CD4-positive, alpha-beta T cell (primary cell): ENCODE data around the gene SRGAP1. TPM values are rescaled to one million over a fixed set of nuclear protein-coding genes. Genes with fewer than 3 reads are reported as not detected.

Source experiments
- ATAC-seq: fragments of 200-7000 bp; cut with Tn5 transposase; one replicate; pipeline ENCODE4 v1.10.0; 2022; ENCODE audit warnings: mild to moderate bottlenecking; ENCODE audit not compliant: poor library complexity
- CTCF ChIA-PET: fragments of 350-600 bp; sonication (Branson Sonifier 250); formaldehyde crosslinking; loops from one replicate; lab custom pipeline; 2021; ENCODE audit warnings: antibody characterized with exemption, inconsistent platforms; lab: Charles Lee
- POLR2A ChIA-PET: fragments of 350-600 bp; sonication (Branson Sonifier 250); formaldehyde crosslinking; loops from one replicate; lab custom pipeline; 2021; ENCODE audit warnings: antibody characterized with exemption, inconsistent platforms; lab: Charles Lee
- DNase-seq, 14 experiments: peaks; one replicate each; pipeline ENCODE4 v3.0.0-alpha.2; 2013 to 2020; ENCODE audit warnings: mixed read lengths in 2 of 14
- H3K27ac ChIP-seq, 2 donors: one replicate each; pipeline versions ENCODE4 v1.5.1 to v1.7.0; 2013; ENCODE audit warnings: low read length in 2 of 2, low read depth in 1 of 2, mild to moderate bottlenecking in 1 of 2
- H3K27me3 ChIP-seq, 2 experiments: 1 replicate in 1 of 2; 2 replicates in 1 of 2; pipeline versions ENCODE4 v1.6.1 to v1.7.0; 2013; ENCODE audit warnings: low read length in 2 of 2, control low read depth in 1 of 2, mild to moderate bottlenecking in 1 of 2, moderate library complexity in 1 of 2; ENCODE audit not compliant: insufficient read depth in 2 of 2, control insufficient read depth in 1 of 2
- H3K36me3 ChIP-seq: one replicate; pipeline ENCODE4 v1.6.1; 2013; ENCODE audit warnings: low read length, control low read depth; ENCODE audit not compliant: insufficient read depth
- H3K4me1 ChIP-seq: one replicate; pipeline ENCODE4 v1.6.1; 2013; ENCODE audit warnings: low read length, control low read depth; ENCODE audit not compliant: insufficient read depth
- H3K4me3 ChIP-seq: one replicate; pipeline ENCODE4 v1.5.1; 2013; ENCODE audit warnings: mild to moderate bottlenecking, low read length, moderate library complexity
- H3K9me3 ChIP-seq, 2 experiments: 1 replicate in 1 of 2; 2 replicates in 1 of 2; pipeline versions ENCODE4 v1.6.1 to v1.7.0; 2013; ENCODE audit warnings: low read length in 2 of 2, mild to moderate bottlenecking in 2 of 2, control low read depth in 1 of 2, moderate library complexity in 1 of 2; ENCODE audit not compliant: control insufficient read depth in 1 of 2, insufficient read depth in 1 of 2
- H3K27ac Mint-ChIP-seq: one replicate; pipeline ENCODE4 v1.8.0; 2020; ENCODE audit warnings: mixed read lengths
- H3K27me3 Mint-ChIP-seq: one replicate; pipeline ENCODE4 v1.8.0; 2021; ENCODE audit warnings: mixed read lengths
- H3K36me3 Mint-ChIP-seq: one replicate; pipeline ENCODE4 v1.8.0; 2021; ENCODE audit warnings: low read depth, mixed read lengths
- H3K4me1 Mint-ChIP-seq: one replicate; pipeline ENCODE4 v1.8.0; 2021; ENCODE audit warnings: low read depth, mixed read lengths
- H3K4me3 Mint-ChIP-seq: one replicate; pipeline ENCODE4 v1.8.0; 2020; ENCODE audit warnings: mild to moderate bottlenecking, mixed read lengths
- H3K9me3 Mint-ChIP-seq: one replicate; pipeline ENCODE4 v1.8.0; 2020; ENCODE audit warnings: mixed read lengths
- CTCF ChIP-seq: fragments of 200-600 bp; IDR thresholded peaks from one replicate; pipeline ENCODE4 v1.8.0; 2022; ENCODE audit warnings: antibody characterized with exemption, mild to moderate bottlenecking
- intact Hi-C, 2 experiments: fragments of 100-400 bp; cut with DNase I in 1 of 2; cut with micrococcal nuclease in 1 of 2; formaldehyde crosslinking; loops; one replicate each; pipeline versions ENCODE4 v1.15.1 to v1.9.0; 2023 to 2025; cut with DNase I, micrococcal nuclease
- total RNA-seq, 174 experiments: library from RNA in 2 of 174; stranded (reverse) in 2 of 174; gene quantifications; one replicate each; pipeline ENCODE4 v1.2.3 and lab custom pipeline; 2021 to 2026

Gene SRGAP1
- total RNA-seq, 2 experiments from 2014 or later = 0.03 TPM; not detected in 1

DNA sequence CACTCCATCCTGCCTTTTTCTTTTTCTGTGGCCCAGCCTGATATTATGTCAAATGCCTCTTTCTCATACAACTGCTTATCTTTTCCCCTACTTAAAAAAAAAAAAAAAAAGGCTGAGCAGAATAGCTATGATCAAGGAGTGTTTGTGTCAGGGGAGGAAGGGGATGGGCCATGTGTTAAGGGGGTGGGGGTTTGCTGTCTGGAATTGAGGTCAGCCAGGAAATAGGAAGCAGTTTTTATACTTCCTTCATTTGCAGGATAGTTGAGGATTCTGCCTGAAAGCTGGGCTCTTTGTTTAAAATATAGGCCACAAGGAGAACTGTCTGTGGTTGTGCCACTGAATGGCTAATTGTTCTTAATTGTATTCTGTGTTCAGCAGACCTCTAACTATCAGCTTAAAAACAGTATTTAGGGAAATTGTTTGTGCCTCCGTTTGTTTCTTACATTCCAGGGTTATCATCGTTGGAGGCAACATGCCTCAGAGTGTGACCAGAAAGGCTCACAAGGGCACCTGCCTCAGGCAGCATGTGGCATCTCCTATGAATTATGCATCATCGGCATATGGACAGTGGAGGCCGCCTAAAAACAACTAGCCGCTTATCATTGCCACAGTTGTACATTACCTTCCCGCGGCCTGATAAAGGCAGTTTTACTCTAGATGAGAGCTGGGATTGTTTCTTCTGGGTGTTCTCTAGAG is 96.0 kb downstream of the SRGAP1 start:
- DNase-seq = no peak
- no peaks in the 10 kb centered on the region for H3K9me3 ChIP-seq
- H3K36me3 Mint-ChIP-seq = no peaks in the 10 kb centered on the region
- H3K4me3 Mint-ChIP-seq = no peak overlapping the region
- no peak for TF ChIP-seq CTCF
- peaks cover 0 to 3% of the 10 kb centered on the region in 2 experiments for H3K27me3 ChIP-seq
- intact Hi-C loops = no loop called here
- no peaks in the 10 kb centered on the region for H3K4me1 ChIP-seq
- no peaks in the 10 kb centered on the region for H3K9me3 Mint-ChIP-seq
- no peak overlapping the region for H3K27ac Mint-ChIP-seq
- no peak overlapping the region for H3K4me3 ChIP-seq
- POLR2A ChIA-PET = no interaction called here
- H3K27ac ChIP-seq = no peak overlapping the region
- CTCF ChIA-PET = no interaction called here
- H3K4me1 Mint-ChIP-seq = no peaks in the 10 kb centered on the region
- H3K27me3 Mint-ChIP-seq = no peaks in the 10 kb centered on the region
- no peaks in the 10 kb centered on the region for H3K36me3 ChIP-seq
- ATAC-seq = no peak

- no peaks in the 10 kb centered on the region for H3K4me1 ChIP-seq
- CTCF ChIA-PET = interaction anchor here (0.6 kb wide), 1 partner anchor 91 kb away, joined by 3 read pairs; no protein-coding TSS in a partner anchor
- no peak for DNase-seq
Observed at GRCh38 chr12:63941166-63941800, 96.8 kb downstream of the SRGAP1 start.

GRCh38 chr12:63941879-63942278 is 97.4 kb downstream of the SRGAP1 start:
- Mint-ChIP-seq H3K4me1 (no peaks in the 10 kb centered on the region), H3K9me3 (no peaks in the 10 kb centered on the region), H3K27me3 (no peaks in the 10 kb centered on the region), H3K4me3 (no peak overlapping the region), H3K36me3 (no peaks in the 10 kb centered on the region), H3K27ac (no peak overlapping the region)
- ChIA-PET POLR2A (interaction anchor here (0.5 kb wide), 1 partner anchor 127 kb away, joined by 3 read pairs; no protein-coding TSS in a partner anchor), CTCF (interaction anchor here (0.6 kb wide), 1 partner anchor 90 kb away, joined by 3 read pairs; no protein-coding TSS in a partner anchor)
- intact Hi-C loops = no loop called here
- Histone ChIP-seq H3K4me3 (no peak overlapping the region), H3K36me3 (no peaks in the 10 kb centered on the region), H3K9me3 (no peaks in the 10 kb centered on the region), H3K27me3 (peaks cover 0 to 3% of the 10 kb centered on the region in 2 experiments), H3K4me1 (no peaks in the 10 kb centered on the region), H3K27ac (no peak overlapping the region)
- ATAC-seq (no peak), DNase-seq (no peak)
- no peak for TF ChIP-seq CTCF

More at GRCh38 chr12:63941166-63941800, 96.8 kb downstream of the SRGAP1 start:
- no peaks in the 10 kb centered on the region for H3K9me3 Mint-ChIP-seq
- H3K27me3 Mint-ChIP-seq = no peaks in the 10 kb centered on the region
- ATAC-seq = no peak
- no peak overlapping the region for H3K27ac ChIP-seq
- no peaks in the 10 kb centered on the region for H3K36me3 Mint-ChIP-seq
- no peak overlapping the region for H3K27ac Mint-ChIP-seq
- H3K9me3 ChIP-seq = no peaks in the 10 kb centered on the region
- no peaks in the 10 kb centered on the region for H3K36me3 ChIP-seq
- H3K4me3 ChIP-seq = no peak overlapping the region
- TF ChIP-seq CTCF = no peak
- peaks cover 0 to 3% of the 10 kb centered on the region in 2 experiments for H3K27me3 ChIP-seq
- POLR2A ChIA-PET = no interaction called here
- H3K4me3 Mint-ChIP-seq = no peak overlapping the region
- intact Hi-C loops = no loop called here
- H3K4me1 Mint-ChIP-seq = no peaks in the 10 kb centered on the region
